ENCODE results near the gene EPHB3.

Gene EPHB3

DNA sequence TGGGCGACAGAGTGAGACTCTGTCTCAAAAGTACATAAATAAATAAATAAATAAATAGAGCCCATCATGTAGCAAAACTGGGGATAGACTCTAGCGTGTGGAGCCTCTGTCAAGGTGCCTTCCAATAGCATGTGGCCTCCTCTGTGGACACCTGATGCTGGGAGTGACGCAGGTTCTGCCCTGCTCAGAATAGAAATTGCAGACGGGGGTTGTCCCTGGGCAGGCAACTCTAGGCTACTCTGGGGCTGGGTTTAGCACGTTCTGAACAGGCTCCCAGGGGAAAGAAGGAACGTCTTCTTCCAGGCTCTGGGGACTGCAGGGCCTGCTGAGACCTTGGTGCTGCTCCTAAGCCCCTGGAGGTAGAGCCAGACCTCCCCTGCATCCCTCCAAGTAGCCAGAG is 65.3 kb downstream of the EPHB3 start:
- no peak for DNase-seq (ENCODE audit: low spot score)

GRCh38 chr3:184629555-184630160 is 68.1 kb downstream of the EPHB3 start:
- DNase-seq (ENCODE audit: low spot score): no peak

- no peak for DNase-seq (ENCODE audit: low spot score)
Observed at GRCh38 chr3:184630861-184631471, 69.4 kb downstream of the EPHB3 start.

DNA sequence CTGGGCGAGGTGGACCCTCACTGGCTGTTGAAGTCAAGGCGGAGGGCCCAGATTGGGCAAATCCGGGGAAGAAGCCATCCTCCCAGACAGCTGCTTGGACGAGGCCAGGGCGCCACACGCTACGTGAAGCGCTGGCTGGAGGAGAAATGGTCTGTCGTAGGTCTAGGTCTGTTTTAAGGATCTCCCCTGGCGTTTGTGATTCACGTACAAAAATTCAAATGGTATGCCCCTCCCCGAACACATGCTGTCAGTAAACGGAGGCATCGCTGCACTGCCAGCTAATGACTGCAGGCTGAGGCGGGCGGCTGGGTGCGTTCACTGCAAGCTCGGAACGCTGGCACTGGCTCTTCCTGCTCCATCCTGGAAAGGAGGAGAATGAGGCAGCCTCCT is 69.9 kb downstream of the EPHB3 start:
- no peak for DNase-seq (ENCODE audit: low spot score)

All from germinal center (tissue), 1 donor.